Fibroblast of the aortic adventitia (primary cell): ENCODE results near the gene C1orf159. TPM values are rescaled to one million over a fixed set of nuclear protein-coding genes. Genes with fewer than 3 reads are reported as not detected.

Experiments
- DNase-seq: peaks from one replicate; pipeline ENCODE4 v3.0.0-alpha.2; 2010; ENCODE audit warnings: low read depth
- H3K4me3 ChIP-seq: 2 replicates; pipeline ENCODE4 v1.5.1; 2011; ENCODE audit warnings: low read depth, mild to moderate bottlenecking, control low read depth, low read length, moderate library complexity
- CTCF ChIP-seq: IDR thresholded peaks from 2 replicates; pipeline ENCODE4 v1.5.1; 2011; ENCODE audit warnings: mild to moderate bottlenecking, low read length, control low read depth, inconsistent platforms; ENCODE audit not compliant: insufficient read depth
- total RNA-seq: library from RNA; depleted of rRNA; stranded (reverse); fragments of >200 nt; gene quantifications from 2 replicates; pipeline ENCODE4 v1.2.3, GENCODE V29; 2012; ENCODE audit warnings: low replicate concordance

C1orf159 gene
- total RNA-seq, 1 donor, result 7.7 TPM

- H3K4me3 ChIP-seq, result no peak overlapping the region
- no peak for DNase-seq
- no peak for TF ChIP-seq CTCF
Observed at GRCh38 chr1:1089731-1090423, 26.0 kb downstream of the C1orf159 start.

- DNase-seq, result no peak
- H3K4me3 ChIP-seq, result no peak overlapping the region
- no peak for TF ChIP-seq CTCF
Observed at GRCh38 chr1:1088801-1089680, 26.8 kb downstream of the C1orf159 start.

- TF ChIP-seq CTCF, result no peak
- DNase-seq, result no peak
- H3K4me3 ChIP-seq, result no peak overlapping the region
Observed at GRCh38 chr1:1088029-1088800, 27.7 kb downstream of the C1orf159 start.

GRCh38 chr1:1087351-1088028 lies 28.4 kb downstream of the C1orf159 start:
- TF ChIP-seq CTCF, result no peak
- H3K4me3 ChIP-seq, result no peak overlapping the region
- DNase-seq, result no peak

- DNase-seq, result no peak
- H3K4me3 ChIP-seq, result no peak overlapping the region
- no peak for TF ChIP-seq CTCF
Observed at GRCh38 chr1:1086911-1087341, 29.0 kb downstream of the C1orf159 start.
